Activated CD8-positive, alpha-beta T cell treated with anti-CD3 and anti-CD28 coated beads for 36 hours (primary cell): ENCODE results near the gene GUCA2B. TPM values are rescaled to one million over a fixed set of nuclear protein-coding genes. Genes with fewer than 3 reads are reported as not detected.

Experiments
- ATAC-seq: fragments of 200-7000 bp; cut with Tn5 transposase; one replicate; pipeline ENCODE4 v1.10.0; 2021; ENCODE audit warnings: mild to moderate bottlenecking, moderate library complexity
- CTCF ChIA-PET: fragments of 350-600 bp; sonication (Branson Sonifier 250); formaldehyde crosslinking; loops from one replicate; lab custom pipeline; 2021; ENCODE audit warnings: antibody characterized with exemption; lab: Charles Lee
- POLR2A ChIA-PET: fragments of 350-600 bp; sonication (Branson Sonifier 250); formaldehyde crosslinking; loops from one replicate; lab custom pipeline; 2021; ENCODE audit warnings: antibody characterized with exemption; lab: Charles Lee
- DNase-seq: peaks from one replicate; pipeline ENCODE4 v3.0.0-alpha.2; 2020
- H3K27ac Mint-ChIP-seq: one replicate; pipeline ENCODE4 v1.8.0; 2021; ENCODE audit warnings: mild to moderate bottlenecking, mixed read lengths
- H3K27me3 Mint-ChIP-seq: one replicate; pipeline ENCODE4 v1.8.0; 2021; ENCODE audit warnings: mixed read lengths
- H3K36me3 Mint-ChIP-seq: one replicate; pipeline ENCODE4 v1.8.0; 2021; ENCODE audit warnings: low read depth, mixed read lengths
- H3K4me1 Mint-ChIP-seq: one replicate; pipeline ENCODE4 v1.8.0; 2021; ENCODE audit warnings: low read depth, mixed read lengths
- H3K4me3 Mint-ChIP-seq: one replicate; pipeline ENCODE4 v1.8.0; 2021; ENCODE audit warnings: mild to moderate bottlenecking, moderate library complexity, mixed read lengths
- H3K9me3 Mint-ChIP-seq: one replicate; pipeline ENCODE4 v1.8.0; 2021; ENCODE audit warnings: mixed read lengths
- intact Hi-C: fragments of 100-400 bp; cut with micrococcal nuclease; formaldehyde crosslinking; loops from one replicate; pipeline ENCODE4 v1.10.0; 2022
- total RNA-seq, 2 experiments: library from RNA; stranded (reverse); gene quantifications; one replicate each; pipeline ENCODE4 v1.2.3, GENCODE V29; 2021
- TF ChIP-seq, protein P1 (sequence below): fragments of 200-600 bp; IDR thresholded peaks from one replicate; pipeline ENCODE4 v1.8.0; 2022; ENCODE audit warnings: antibody characterized with exemption, mild to moderate bottlenecking

The GUCA2B gene
- total RNA-seq, 2 experiments from 2014 or later: not detected

DNA sequence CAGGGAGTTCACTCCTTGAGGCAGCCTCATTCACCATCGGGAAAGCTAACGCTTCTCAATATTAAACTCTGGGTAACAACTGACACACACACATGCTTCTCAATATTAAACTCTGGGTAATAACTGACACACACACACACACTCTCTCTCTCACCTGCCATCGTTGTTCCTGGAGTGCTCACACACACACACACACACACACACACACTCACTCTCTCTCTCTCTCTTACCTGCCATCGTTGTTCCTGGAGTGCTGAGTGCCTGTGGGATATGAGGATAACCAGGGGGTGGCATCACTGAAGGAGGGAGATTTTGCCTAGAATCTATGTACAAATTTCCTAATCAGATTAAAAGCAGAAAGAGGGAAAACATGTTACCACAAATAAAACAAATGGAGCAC is 28.5 kb downstream of the GUCA2B start:
- Mint-ChIP-seq H3K36me3 (peaks cover 15% of the 10 kb centered on the region), H3K4me1 (peaks cover 5% of the 10 kb centered on the region), H3K27ac (peak overlapping the region; percentile 50), H3K4me3 (no peak overlapping the region), H3K27me3 (no peaks in the 10 kb centered on the region), H3K9me3 (no peaks in the 10 kb centered on the region)
- CTCF ChIA-PET: no interaction called here
- intact Hi-C loops: no loop called here
- DNase-seq (no peak), ATAC-seq (no peak)
- TF ChIP-seq, protein P1, sequence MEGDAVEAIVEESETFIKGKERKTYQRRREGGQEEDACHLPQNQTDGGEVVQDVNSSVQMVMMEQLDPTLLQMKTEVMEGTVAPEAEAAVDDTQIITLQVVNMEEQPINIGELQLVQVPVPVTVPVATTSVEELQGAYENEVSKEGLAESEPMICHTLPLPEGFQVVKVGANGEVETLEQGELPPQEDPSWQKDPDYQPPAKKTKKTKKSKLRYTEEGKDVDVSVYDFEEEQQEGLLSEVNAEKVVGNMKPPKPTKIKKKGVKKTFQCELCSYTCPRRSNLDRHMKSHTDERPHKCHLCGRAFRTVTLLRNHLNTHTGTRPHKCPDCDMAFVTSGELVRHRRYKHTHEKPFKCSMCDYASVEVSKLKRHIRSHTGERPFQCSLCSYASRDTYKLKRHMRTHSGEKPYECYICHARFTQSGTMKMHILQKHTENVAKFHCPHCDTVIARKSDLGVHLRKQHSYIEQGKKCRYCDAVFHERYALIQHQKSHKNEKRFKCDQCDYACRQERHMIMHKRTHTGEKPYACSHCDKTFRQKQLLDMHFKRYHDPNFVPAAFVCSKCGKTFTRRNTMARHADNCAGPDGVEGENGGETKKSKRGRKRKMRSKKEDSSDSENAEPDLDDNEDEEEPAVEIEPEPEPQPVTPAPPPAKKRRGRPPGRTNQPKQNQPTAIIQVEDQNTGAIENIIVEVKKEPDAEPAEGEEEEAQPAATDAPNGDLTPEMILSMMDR: no peak
- POLR2A ChIA-PET: no interaction called here

DNA sequence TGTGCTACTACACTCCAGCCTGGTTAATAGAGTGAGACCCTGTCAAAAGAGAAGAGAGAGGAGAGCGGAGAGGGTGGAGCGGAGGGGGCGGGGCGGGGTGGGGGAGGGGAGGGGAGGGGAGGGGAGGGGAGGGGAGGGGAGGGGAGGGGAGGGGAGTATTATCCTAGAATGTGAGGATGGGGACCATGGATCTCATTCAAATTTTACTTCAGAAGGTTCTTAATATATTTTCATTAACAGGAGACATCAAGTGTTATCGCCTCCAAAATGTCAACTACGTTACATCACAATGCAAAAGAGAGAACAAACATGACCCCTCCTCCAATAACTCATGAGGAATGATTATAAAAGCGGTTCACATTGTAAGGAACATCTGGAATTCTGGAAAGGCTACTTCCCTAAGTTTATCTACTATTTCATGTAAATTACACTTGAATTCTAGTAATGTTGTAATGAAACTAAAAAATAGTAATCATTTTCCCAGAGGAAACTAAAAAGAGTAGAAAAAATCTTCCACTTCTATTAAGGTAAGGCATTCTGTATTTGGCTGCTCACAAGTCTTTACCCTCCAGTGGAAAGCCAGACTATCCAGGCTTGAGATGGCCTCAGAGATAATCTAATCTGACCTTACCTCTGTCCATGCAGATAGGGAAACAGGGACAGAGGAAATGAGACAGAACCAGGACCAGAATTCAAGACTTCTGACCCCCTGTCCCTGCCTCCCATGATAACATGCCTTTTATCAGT is 30.2 kb downstream of the GUCA2B start:
- no peak for ATAC-seq
- intact Hi-C loops: no loop called here
- peaks cover 13% of the 10 kb centered on the region for H3K36me3 Mint-ChIP-seq

DNA sequence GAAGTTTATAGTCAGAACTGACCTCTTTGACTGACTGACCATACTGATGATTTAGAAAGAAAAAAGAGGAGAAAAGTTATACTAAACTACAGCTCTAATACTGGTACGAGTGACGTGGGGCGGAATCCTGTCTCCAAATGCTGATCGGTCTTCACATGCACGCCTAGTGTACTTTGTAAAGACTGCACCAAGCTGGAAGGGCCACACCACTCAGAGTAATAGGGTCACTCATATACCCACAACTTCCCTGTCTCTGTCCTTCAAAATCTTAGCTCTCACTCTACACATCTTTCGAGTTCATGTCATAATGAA is 30.7 kb downstream of the GUCA2B start:
- Mint-ChIP-seq H3K27ac (no peak overlapping the region), H3K4me3 (no peak overlapping the region), H3K36me3 (peaks cover 13% of the 10 kb centered on the region), H3K9me3 (no peaks in the 10 kb centered on the region), H3K4me1 (peaks cover 5% of the 10 kb centered on the region), H3K27me3 (no peaks in the 10 kb centered on the region)
- TF ChIP-seq, protein P1: no peak
- intact Hi-C loops: no loop called here
- ATAC-seq: no peak
- no peak for DNase-seq
- ChIA-PET CTCF (interaction anchor here (1.3 to 1.4 kb wide), 2 partner anchors 10 to 12 kb away, joined by 4 to 6 read pairs; no protein-coding TSS in a partner anchor), POLR2A (interaction anchor here (1.9 kb wide), 1 partner anchor 11 kb away, joined by 4 read pairs; no protein-coding TSS in a partner anchor)

More for the DNA sequence above, 30.2 kb downstream of the GUCA2B start:
- TF ChIP-seq, protein P1: no peak
- Mint-ChIP-seq H3K9me3 (no peaks in the 10 kb centered on the region), H3K27ac (no peak overlapping the region), H3K27me3 (no peaks in the 10 kb centered on the region), H3K4me3 (no peak overlapping the region), H3K4me1 (peaks cover 5% of the 10 kb centered on the region)
- DNase-seq: no peak
- ChIA-PET POLR2A (interaction anchor here (0.6 kb wide), 1 partner anchor 281 kb away, joined by 3 read pairs; no protein-coding TSS in a partner anchor), CTCF (interaction anchor here (1.1 to 1.4 kb wide), 3 partner anchors 9 to 12 kb away, joined by 4 to 8 read pairs (median 6); no protein-coding TSS in a partner anchor)

DNA sequence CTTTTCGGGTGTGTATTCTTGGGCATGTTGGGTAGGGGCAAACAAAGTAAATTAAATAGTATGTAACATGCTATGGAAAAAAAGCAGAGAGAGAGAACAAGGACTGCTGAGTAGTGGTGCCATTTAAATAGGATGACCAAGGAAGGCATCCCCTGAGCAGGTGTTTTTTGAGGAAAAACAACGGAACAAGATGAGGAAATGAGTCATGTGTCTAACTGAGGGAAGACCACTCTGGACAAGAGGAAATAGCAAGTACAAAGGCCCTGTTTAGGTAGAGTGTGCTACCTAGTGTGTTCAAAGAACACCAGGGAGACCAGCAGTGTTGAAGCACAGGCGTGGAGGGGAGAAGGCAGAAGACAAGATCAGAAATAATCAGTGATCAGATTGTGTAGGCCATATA is 31.4 kb downstream of the GUCA2B start:
- no peak overlapping the region for H3K4me3 Mint-ChIP-seq
- no peak for DNase-seq
- no peaks in the 10 kb centered on the region for H3K9me3 Mint-ChIP-seq
- CTCF ChIA-PET: interaction anchor here (1.0 to 1.4 kb wide), 3 partner anchors 11 to 21 kb away, joined by 3 to 6 read pairs (median 4); no protein-coding TSS in a partner anchor
- POLR2A ChIA-PET: interaction anchor here (1.9 kb wide), 1 partner anchor 12 kb away, joined by 4 read pairs; no protein-coding TSS in a partner anchor
- H3K4me1 Mint-ChIP-seq: peaks cover 5% of the 10 kb centered on the region
- no peak for ATAC-seq
- intact Hi-C loops: no loop called here
- no peaks in the 10 kb centered on the region for H3K27me3 Mint-ChIP-seq
- peak overlapping the region; percentile 4 for H3K27ac Mint-ChIP-seq
- TF ChIP-seq, protein P1: no peak
- peaks cover 15% of the 10 kb centered on the region for H3K36me3 Mint-ChIP-seq

DNA sequence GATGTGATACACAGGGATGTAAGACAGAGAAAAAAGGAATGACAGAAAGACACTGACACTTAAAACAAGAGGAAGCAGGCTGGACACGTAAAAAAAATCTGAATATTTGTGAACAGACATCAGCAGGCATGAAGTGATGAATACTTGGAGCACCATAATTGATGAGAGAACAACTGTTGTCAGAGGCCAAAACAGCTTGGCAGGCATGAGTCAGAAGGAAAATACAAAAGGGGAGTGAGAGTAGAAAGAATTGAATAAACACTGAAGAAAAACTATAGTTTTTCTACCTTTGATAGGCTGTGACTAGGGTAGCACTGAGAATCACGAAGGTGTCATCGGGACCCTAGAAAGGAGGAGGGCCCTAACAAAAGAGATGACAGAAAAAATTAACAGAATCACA is 32.9 kb downstream of the GUCA2B start:
- Mint-ChIP-seq H3K4me1 (peaks cover 5% of the 10 kb centered on the region), H3K9me3 (no peaks in the 10 kb centered on the region), H3K27me3 (no peaks in the 10 kb centered on the region), H3K4me3 (no peak overlapping the region), H3K27ac (peak overlapping the region; percentile 11), H3K36me3 (peaks cover 23% of the 10 kb centered on the region)
- TF ChIP-seq, protein P1: no peak
- ATAC-seq (no peak), DNase-seq (no peak)
- CTCF ChIA-PET: interaction anchor here (0.6 to 2.8 kb wide), 2 partner anchors 13 to 51 kb away, joined by 3 to 18 read pairs; no protein-coding TSS in a partner anchor
- intact Hi-C loops: no loop called here
- POLR2A ChIA-PET: interaction anchor here (1.1 kb wide), 1 partner anchor 12 kb away, joined by 3 read pairs; no protein-coding TSS in a partner anchor
